Measurements from ENCODE around the gene LETMD1.
"Not testable (repeated sequence)": the region's sequence is repeated elsewhere in the genome, so short reads cannot be mapped to it uniquely, and the experiment has no call there.

LETMD1 gene

GRCh38 chr12:51078346-51078745, 30.2 kb downstream of the LETMD1 start:
- DNase-seq: not testable (repeated sequence)

DNA sequence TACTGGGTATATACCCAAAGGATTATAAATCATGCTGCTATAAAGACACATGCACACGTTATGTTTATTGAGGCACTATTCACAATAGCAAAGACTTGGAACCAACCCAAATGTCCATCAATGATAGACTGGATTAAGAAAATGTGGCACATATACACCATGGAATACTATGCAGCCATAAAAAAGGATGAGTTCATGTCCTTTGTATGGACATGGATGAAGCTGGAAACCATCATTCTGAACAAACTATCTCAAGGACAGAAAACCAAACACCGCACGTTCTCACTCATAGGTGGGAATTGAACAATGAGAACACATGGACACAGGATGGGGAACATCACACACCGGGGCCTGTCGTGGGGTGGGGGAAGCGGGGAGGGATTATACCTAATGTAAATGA, 30.7 kb downstream of the LETMD1 start:
- DNase-seq: not testable (repeated sequence)

- no peak for DNase-seq
Measured at GRCh38 chr12:51080136-51080535, 32.0 kb downstream of the LETMD1 start.

- DNase-seq: no peak
Measured at GRCh38 chr12:51081421-51081820, 33.3 kb downstream of the LETMD1 start.

GRCh38 chr12:51082561-51083125, 34.5 kb downstream of the LETMD1 start:
- peak; percentile 14 for DNase-seq

DNA sequence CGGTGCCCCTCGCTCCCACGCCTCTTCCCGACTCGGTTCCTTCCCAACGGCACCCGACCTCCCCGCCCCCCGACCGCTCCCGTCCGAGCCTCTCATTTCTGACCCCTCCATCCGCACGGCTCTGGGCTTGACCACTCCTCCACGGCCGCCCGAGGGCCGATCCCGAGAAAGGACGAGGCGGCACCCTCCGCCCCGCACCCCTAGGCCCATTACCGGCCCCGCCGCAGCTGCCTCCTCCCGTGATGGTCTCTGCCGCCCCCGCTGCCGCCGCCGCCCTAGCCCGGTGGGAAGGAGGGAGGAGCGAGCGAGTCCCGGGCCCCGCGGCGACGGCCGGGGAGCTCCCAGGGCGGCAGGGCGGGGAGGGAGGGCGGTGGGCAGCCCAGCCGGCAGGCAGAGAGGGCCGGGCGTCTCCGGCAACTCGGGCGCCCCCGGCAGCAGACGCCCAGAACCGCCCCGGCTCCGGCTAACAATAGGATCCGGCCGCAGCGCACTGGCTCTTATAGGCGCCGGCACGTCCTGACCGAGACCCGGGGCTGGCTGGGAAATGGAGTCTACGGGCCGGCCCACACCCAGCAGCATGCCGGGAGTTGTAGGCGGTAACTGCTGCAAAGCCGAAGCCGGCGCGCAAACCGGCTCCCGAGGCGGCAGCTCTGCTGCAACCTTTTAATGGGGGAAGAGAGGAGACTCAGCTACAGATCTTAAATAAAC, 35.2 kb downstream of the LETMD1 start, which contains the start of gene CSRNP2:
CSRNP2 (minus strand) TSS at position 471 of the 708 bp plus-strand sequence. CDS start 7,035 bp downstream, outside the sequence.
- DNase-seq: peak; percentile 86

- no peak for DNase-seq
Measured at GRCh38 chr12:51085757-51086156, 37.6 kb downstream of the LETMD1 start.

DNA sequence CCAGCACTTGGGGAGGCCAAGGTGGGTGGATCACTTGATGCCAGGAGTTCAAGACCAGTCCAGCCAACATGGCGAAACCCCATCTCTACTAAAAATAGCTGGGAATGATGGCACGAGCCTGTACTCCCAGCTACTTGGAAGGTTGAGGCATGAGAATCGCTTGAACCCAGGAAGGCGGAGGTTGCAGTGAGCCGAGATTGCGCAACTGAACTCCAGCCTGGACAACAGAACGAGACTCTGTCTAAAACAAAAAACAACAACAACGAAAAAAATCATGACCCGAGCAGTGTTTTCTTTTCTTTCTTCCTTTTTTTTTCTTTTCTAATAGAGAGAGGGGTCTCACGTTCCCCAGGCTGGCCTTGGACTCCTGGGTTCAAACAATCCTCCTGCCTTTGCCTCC, 38.8 kb downstream of the LETMD1 start:
- DNase-seq: no peak

GRCh38 chr12:51087818-51088217, 39.7 kb downstream of the LETMD1 start:
- no peak for DNase-seq

GRCh38 chr12:51090705-51091229, 42.6 kb downstream of the LETMD1 start:
- no peak for DNase-seq

DNA sequence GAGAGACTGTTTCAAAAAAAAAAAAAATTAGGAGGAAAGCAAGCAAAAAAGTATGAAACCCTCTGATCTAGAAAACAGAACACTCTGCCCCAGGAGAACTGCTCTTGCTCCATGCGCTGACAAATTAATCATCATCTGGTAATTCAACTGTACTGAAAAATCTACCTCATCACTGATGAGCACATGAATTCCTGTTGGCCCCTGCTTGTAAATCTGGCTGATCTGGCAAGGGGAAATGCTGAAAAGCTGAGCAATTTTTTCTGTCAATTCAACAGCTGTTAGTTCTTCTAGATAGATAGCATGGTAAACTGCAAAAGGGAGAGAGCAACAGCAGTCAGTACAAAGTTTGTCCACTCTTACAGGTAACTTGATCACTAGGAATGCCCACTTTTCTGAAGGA, 50.5 kb downstream of the LETMD1 start:
- DNase-seq: no peak

GRCh38 chr12:51103977-51104376, 55.9 kb downstream of the LETMD1 start:
- no peak for DNase-seq

DNA sequence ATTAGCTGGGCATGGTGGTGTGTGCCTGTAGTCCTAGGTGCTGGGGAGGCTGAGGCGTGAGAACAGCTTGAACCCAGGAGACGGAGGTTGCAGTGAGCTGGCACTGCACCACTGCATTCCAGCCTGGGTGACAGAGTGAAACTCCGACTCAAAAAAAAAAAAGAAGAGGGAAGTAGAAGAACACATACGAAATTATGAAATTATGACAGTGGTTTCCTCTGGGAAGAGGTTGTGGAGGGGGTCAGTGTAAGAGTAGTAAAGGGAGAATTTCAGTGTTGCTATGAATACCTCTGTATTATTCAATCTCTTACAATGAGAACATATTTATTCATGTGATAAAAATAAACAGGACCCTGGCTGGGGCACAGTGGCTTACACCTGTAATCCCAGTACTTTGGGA, 60.0 kb downstream of the LETMD1 start:
- no peak for DNase-seq
